ENCODE data around the gene FGF3. TPM values are rescaled to one million over a fixed set of nuclear protein-coding genes. Genes with fewer than 3 reads are reported as not detected.

Gene FGF3
- total RNA-seq, 2 donors from 2014 or later: not detected

GRCh38 chr11:69810289-69811118, 8.7 kb downstream of the FGF3 start:
- TF ChIP-seq CTCF (IDR thresholded peaks at IDR 0.05): no peak
- no peak for DNase-seq (ENCODE audit: low spot score)
- Histone ChIP-seq H3K4me3 (no peak overlapping the region), H3K27ac (no peak overlapping the region), H3K9me3 (no peaks in the 10 kb centered on the region), H3K36me3 (no peaks in the 10 kb centered on the region), H3K27me3 (no peaks in the 10 kb centered on the region), H3K4me1 (no peaks in the 10 kb centered on the region)

- Histone ChIP-seq H3K9me3 (no peaks in the 10 kb centered on the region), H3K36me3 (no peaks in the 10 kb centered on the region), H3K4me1 (no peaks in the 10 kb centered on the region), H3K27me3 (no peaks in the 10 kb centered on the region), H3K4me3 (no peak overlapping the region), H3K27ac (no peak overlapping the region)
- no peak for TF ChIP-seq CTCF (IDR thresholded peaks at IDR 0.05)
- DNase-seq (ENCODE audit: low spot score): no peak
These were observed 10.5 kb downstream of the FGF3 start for GRCh38 chr11:69808667-69809086.

- H3K27ac ChIP-seq: no peak overlapping the region
- H3K27me3 ChIP-seq: no peaks in the 10 kb centered on the region
- H3K9me3 ChIP-seq: no peaks in the 10 kb centered on the region
- H3K4me3 ChIP-seq: no peak overlapping the region
- no peaks in the 10 kb centered on the region for H3K4me1 ChIP-seq
- no peak for DNase-seq (ENCODE audit: low spot score)
- no peak for TF ChIP-seq CTCF (IDR thresholded peaks at IDR 0.05)
- H3K36me3 ChIP-seq: no peaks in the 10 kb centered on the region
These were observed 12.0 kb downstream of the FGF3 start for GRCh38 chr11:69807106-69807815.

DNA sequence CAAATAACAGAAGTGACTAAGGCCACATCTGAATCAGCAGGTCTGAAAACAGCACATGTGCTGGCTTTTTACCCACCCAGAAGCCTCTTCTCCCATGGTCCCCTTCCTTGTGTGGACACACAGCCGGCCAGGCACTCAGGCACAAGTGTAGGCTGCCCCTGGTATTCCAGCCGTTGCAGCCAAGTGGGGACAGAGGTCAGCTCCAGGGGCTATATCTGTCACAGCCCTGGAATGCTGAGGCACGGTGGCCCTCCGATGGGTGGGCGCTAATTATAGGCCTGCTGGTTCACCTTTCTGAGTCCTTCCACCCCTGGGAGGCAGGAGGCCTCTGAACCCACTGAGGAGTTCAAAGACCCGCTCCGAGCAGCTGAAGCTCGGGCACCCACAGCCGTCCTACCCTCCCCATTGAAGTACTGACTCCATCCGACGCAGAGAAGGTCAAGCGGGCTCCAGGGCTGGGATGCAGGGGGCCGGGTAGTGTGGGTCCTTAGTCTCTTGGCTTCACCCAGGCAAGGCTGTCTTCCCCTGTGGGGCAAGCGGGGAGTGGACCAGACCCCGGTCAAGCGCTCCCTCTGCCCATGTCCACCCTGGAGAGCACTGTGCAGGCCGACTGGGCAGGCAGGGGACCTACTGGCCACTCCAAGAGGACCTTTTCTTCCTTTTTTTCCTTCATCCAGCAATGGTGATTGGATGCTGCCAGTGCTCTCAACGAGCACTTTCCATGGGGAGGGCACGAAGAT, 14.3 kb downstream of the FGF3 start:
- no peak for DNase-seq (ENCODE audit: low spot score)
- no peak for TF ChIP-seq CTCF (IDR thresholded peaks at IDR 0.05)
- no peak overlapping the region for H3K27ac ChIP-seq

GRCh38 chr11:69803604-69804218, 15.5 kb downstream of the FGF3 start:
- no peaks in the 10 kb centered on the region for H3K36me3 ChIP-seq
- H3K4me3 ChIP-seq: no peak overlapping the region
- no peaks in the 10 kb centered on the region for H3K27me3 ChIP-seq
- no peak overlapping the region for H3K27ac ChIP-seq
- H3K4me1 ChIP-seq: no peaks in the 10 kb centered on the region
- no peak for DNase-seq (ENCODE audit: low spot score)
- TF ChIP-seq CTCF (IDR thresholded peaks at IDR 0.05): no peak
- peaks cover 0 to 5% of the 10 kb centered on the region in 2 donors for H3K9me3 ChIP-seq

More for the DNA sequence above, 14.3 kb downstream of the FGF3 start:
- H3K9me3 ChIP-seq: no peaks in the 10 kb centered on the region
- H3K36me3 ChIP-seq: no peaks in the 10 kb centered on the region
- H3K4me3 ChIP-seq: no peak overlapping the region
- no peaks in the 10 kb centered on the region for H3K27me3 ChIP-seq
- no peaks in the 10 kb centered on the region for H3K4me1 ChIP-seq

All from right atrium auricular region (tissue), 2 donors.